NK-92 (cell line): ENCODE data around the gene ASAP3.

ENCODE experiments used
- DNase-seq: peaks from one replicate; lab custom pipeline; 2025; ENCODE audit not compliant: unreplicated experiment; lab: John Stamatoyannopoulos, UW

ASAP3 gene

DNA sequence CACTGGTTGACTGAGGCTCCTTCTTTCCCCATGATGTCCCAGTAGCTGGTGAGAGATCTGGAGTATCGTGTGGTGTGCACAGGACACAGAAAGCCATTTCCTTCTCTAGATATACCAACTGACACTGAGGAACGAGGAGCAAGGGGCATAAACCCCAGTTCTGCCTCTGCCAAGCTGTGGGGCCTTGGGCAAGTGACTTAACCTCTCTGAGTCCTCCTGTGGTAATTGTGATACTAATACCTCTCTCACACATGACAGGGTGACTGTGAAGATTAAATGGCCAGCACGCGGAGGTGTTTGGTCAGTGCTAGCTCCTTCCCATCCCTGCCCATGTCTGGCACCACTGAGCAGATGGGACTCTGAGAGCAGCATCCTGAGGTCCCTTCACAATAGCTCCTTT is 33.1 kb downstream of the ASAP3 start:
- no peak for DNase-seq

DNA sequence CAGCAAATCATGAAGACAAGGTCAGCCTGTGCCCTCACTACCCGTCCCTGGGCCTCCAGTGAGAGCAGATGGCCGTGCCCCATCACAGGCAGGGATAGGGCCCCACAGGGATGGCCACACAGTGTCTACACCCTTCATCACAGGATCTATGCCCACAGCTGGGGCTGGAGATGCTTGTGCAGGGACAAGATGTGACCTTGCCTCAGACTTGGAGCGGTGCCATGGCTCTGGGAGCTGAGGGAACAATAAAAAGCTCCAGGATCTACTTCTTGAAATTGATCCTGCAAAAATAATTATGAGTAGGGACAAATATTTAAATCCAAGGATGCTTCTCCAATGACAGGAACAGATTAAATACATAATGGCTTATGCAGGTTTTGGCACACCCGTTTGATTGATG is 34.0 kb downstream of the ASAP3 start:
- DNase-seq: no peak

DNA sequence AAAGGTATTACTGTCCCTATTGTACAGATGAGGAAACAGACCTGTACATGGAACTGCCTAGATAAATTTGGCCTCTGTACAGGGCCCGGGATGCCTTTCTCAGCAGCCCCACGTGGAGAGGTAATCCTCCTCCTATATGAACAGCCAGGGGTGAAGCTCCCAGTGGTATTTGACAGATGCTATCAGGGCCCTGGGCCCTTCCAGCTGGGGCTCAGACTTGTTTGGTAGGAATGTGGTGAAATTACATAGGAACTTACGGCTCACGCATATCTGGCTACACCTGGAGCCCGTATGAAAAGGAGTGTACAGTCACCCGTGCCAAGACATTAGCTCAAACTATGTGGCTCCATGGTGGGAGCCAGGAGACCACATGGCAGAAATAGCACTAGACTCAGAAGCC is 34.7 kb downstream of the ASAP3 start:
- no peak for DNase-seq

DNA sequence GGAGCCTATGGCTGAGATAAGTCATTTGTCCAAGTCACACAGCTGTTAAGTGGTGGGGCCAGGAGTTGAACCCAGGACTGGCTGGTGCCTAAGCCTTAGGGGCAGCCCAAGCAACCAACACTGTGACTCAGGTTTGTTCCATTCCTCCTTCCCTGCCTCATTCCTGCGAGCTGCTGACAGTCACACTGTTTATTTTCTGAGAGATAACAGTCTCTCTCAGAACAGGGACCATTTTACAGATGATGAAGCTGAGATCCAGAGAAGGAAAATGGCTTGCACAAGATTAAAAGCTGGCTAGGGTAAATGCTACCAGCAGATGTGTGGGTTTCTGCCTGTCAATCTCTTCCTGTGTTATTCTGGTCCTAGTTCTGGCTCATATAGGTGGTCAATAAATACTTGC is 35.1 kb downstream of the ASAP3 start:
- no peak for DNase-seq

DNA sequence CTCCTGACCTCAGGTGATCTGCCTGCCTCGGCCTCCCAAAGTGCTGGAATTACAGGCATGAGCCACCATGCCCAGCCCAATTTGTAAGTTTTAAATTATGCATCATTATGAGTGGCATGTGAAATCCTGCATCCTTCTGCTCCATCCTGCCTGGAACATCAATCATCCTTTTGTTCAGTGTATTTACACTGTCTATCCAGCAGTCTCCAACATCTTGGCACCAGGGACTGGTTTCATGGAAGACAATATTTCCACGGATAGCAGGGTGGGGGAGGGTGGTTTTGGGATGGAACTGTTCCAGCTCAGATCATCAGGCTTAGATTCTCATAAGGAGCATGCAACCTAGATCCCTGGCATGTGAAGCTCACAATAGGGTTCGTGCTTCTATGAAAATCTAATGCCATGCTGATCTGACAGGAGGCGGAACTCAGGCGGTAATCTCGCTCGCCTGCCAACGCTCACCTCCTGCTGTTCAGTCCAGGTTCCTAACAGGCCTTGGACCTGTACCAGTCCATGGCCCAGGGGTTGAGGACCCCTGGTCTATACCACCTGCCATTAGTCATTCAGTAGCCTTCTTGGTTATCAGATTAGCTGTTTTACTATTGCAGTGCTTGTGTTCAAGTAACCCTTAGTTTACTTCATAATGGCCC is 37.2 kb downstream of the ASAP3 start:
- no peak for DNase-seq

DNA sequence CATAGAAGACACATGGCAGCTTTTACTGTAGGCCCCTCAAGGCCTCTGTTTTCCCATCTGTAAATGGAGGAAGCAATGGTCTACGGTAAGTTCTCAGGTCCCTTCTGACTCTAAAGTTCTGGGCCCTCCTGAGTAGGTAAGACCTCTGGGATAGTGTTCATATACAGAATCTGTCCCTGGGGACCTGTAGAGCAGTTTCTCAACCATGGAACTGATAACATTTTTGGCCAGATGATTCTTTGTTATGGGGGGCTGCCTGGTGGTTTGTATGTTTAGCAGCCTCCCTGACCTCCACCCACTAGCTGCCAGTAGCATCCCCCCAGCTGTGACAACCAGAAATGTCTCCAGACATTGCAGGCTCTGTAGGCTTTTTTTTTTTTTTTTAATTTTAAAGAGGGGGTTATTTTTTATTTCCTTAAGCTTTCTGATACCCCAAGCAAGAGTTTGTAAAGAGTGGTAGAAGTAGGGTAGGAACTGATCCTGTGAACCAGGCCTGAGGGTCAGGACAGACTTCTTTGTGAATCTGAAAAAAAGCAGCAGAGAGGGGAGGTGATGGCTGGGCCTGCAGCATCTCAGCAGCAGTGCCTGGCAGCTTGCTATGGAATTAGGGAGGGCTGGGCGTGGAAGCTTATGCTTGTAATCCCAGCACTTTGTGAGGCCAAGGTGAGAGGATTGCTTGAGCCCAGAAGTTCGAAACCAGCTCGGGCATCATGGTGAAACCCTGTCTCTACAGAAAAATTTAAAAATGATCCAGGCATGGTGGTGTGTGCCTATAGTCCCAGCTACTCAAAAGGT is 39.2 kb downstream of the ASAP3 start:
- no peak for DNase-seq

DNA sequence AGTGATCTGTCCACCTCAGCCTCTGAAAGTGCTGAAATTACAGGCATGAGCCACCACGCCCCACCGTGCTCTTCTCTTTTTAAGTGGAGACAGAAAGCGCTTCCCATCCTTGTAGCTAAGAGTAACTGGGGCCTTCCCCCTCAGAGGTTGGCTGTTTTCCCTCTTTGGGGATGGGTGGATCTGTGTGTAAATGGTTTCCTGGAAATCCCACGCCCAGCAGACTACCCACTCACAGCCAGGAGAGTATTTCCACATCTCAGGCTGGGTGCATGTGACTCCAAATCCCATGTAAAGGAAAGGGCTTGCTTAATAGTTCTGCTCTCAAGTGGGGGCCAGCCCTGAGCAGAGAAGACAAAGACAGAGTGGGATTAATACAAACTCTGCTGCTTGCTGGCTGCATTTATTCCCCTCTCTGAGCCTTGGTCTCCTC is 39.9 kb downstream of the ASAP3 start:
- no peak for DNase-seq

DNA sequence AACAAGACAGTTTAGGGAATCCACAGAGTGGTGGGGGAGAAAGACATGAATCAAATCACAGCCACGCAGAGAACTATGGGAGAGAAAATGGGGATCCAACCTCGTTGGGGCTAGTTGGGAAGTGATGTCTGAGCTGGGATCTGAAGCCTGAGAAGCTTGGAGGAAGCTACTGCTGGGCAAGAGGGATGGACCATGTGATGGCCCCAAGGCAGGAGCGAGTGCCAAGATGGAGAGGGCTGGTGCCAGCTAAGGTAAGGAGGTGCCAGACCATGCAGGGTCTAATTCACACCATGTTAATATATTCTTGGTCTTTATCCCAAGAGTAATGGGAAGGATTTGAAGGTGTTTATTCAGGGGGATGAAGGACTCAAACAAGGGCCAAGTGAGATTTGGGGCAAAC is 41.2 kb downstream of the ASAP3 start:
- no peak for DNase-seq

DNA sequence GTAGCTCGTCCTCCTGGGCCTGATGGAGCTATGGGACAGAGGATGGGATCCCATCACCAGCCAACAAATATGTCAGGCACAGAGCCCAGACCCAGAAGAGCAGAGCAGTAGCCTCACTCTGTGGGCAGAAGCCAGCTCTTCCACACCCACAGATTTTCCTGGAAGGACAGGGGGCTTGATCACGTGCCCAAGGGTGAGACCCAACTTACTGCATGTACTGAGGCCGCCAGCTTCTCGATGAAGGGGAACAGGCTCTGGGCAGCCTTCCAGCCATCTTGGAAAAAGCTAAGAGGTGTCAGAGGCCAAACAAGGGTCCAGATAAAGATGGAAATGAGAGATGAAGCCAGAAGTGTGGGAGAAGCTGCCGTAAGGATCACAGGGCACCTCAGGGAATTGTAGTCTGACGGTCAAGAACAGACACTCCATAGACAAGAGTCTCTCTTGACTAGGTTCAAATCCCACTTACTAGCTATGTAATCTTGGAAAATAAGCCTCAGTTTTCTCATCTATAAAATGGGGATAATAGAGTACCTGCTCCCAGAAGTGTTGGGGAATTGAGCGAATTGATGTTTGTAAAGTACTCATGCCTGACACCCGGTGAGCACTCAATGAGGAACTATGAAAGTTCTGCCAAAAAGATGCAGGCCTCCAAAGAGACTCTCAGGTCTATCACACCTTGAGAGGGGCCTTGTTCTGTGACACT is 42.4 kb downstream of the ASAP3 start:
- DNase-seq: no peak

DNA sequence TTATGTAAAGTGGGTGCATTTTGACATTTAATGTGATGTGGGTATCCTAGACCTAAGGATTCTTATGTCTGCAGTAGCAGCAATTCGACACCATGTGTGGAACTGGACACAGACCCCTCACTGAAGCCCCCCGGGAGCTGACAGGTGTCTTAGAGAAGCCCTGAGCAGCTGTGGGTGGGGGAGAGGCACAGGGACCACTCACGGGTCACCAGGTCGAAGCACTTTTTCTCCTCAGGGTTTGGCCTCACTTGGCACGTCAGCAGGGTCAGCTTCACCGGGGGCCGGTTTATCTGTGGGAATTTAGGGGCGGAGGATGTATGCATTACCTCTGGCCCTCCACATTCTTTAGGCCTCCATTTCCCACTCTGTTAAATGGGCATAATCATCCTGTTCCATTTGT is 45.4 kb downstream of the ASAP3 start:
- DNase-seq: no peak

DNA sequence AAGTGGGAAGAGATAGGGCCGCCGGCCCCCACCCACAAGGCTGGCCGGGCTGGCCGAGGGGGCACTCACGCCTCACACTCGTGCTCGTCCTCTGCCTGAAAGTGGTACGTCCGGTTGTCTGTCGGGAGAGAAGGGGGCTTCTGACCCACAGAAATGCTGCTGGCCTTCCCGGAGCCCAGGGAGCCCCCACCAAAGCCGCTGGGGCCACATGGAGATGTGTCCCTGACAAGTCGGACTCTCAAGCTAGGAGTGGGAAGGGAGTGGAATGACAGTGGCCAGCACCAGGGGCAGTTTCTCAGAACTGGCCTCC is 46.7 kb downstream of the ASAP3 start:
- DNase-seq: no peak

DNA sequence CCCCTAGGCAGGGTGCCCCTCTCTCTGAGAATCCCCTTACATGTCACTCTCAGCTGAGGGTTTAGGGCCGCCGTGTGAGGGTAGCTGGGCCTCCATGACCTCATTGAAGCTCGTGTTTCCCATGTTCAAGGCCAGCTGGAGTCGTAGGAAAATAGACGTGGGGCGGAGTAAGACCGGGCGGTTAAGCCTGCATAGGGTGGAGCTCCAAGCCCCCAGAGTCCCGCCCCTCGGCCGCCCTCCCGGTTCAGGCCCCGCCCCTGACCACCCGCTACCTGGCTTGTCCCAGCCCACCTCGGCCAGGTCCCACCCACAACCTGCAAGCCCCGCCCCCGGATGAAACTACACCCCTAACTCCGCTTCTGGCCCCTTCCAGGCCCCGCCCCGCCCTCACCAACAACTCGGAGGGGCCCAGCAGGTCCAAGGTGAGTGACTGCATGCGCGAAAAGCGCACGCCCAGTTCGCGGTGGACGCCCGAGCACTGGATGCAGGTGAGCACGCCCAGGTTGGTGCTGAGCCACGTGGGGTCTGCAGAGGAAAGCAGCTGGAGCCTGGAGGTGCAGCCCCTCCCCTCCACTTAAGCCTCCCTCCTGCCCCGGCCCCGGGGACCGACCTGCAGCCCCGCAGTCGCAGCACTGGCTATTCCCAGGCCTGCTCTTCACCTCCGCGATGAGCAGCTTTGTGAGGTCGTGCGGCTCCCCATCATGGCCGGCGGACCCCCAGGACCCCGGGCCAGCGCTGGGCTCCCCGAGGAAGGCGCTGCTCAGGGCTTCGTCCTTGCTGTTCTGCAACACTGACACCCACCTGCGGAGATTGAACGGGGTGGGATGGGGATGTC is 47.2 kb downstream of the ASAP3 start:
- no peak for DNase-seq

DNA sequence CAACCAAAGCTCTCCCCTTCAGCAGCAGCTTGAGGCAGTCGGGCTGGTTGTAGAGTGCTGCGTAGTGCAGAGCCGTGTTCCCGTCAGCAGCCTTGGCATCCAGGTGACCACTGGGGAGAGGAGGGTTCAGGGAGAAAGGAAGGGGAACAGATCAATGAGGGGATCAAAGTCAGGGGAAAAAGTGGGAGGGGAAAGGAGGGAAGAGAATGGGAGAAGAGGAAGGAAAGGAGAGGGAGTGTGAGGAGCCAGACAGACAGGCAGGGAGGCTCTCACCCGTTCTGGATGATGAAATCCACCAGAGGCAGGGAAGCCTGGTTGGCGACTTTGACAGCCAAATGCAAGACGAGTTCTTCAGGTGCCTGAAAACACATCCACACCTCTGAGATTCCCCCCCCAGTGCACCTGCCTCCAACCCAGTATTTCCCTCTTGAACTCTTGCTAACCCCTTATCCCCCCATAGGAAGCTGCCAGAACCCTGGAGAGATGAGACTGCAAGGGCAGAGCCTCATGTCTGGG is 49.7 kb downstream of the ASAP3 start:
- no peak for DNase-seq

DNA sequence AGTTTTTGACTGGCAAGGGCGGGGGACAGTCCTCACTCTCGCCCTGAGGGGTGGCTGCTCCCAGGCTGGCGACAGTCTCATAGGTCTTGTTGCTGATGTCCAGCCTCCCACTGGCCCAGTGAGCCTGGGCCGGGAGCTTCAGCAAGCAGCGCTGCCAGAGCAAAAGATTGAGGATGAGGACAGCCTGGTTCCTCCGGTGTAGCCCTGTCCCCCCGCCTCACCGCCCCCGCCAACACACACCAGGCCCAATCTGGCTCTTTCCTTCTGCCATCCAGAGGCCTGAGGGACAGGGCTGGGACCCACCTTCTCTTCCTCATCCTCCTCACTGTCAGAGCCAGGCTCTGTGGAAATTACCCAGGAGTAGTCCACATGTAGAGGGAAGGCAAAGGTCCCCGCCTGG is 50.9 kb downstream of the ASAP3 start:
- no peak for DNase-seq

DNA sequence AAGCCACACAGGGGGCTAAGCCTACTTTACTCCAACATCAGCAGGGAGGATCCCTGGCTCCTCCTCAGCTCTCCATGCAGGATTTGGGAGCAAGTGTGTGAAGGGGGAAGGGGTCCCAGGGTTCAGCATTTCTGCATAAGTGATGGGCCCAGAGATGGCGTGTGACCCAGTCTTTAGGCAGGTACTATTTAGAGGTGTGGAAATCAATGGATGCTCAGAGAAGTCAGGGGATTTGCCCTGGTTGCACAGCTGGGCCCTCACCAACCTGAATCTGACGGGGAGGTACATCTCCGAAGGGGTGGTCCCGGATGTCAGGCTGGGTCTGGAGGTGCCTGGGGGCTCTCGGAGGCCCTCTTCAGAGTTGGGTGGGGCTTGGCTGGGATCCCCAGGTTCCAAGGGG is 52.5 kb downstream of the ASAP3 start:
- no peak for DNase-seq

DNA sequence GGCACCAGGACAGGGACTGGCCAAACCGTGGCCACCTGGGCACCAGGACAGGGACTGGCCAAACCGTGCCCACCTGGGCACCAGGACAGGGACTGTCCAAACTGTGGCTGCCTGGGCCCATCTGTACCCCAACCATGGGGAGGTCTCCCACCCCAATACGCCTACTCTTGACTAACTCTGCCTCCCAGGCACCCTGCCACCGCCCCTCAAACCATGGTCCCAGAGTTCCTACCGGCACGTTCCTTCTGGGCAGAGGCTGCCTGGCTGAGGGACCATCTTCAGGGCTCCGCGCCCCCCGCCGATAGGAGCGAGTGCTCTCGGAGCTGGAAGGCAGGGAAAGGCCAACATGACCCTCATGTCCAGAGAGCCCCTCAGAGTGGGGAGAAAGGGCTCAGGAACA is 53.2 kb downstream of the ASAP3 start:
- no peak for DNase-seq

DNA sequence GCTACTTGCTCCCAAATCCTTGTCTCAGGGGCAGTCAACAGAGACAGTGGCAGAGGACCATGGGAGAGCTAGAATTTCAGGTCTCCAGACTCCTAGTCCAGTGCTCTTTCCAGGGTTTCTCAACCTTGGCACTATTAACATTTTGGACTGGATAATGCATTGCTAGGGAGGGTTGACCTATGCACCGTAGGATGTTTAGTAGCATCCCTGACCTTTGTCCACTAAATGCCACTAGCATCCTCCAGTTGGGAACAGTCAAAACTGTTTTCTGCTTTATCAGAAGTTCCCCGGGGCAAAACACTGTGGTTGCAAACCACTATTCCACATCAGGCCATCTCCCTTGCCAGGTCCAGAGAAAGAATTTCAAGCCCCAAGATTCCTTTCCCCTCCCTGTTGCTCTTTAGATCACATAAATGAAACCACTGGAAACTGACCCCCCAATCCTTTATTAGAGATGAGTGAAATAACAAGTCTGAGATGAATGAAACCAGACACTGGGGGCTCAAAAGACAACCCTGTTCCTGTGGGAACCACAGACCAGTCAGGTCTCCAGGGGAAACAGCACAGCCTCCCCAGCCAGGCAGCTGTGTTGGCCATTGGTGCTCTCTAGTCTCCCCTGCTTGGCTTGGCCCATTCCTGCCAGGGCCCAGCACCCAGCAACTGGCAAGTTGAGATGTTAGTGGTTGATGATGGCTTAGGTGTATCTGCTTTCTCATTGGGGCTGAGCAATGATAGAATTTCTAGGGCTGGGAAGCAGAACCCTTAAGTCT is 55.7 kb downstream of the ASAP3 start:
- DNase-seq: no peak

DNA sequence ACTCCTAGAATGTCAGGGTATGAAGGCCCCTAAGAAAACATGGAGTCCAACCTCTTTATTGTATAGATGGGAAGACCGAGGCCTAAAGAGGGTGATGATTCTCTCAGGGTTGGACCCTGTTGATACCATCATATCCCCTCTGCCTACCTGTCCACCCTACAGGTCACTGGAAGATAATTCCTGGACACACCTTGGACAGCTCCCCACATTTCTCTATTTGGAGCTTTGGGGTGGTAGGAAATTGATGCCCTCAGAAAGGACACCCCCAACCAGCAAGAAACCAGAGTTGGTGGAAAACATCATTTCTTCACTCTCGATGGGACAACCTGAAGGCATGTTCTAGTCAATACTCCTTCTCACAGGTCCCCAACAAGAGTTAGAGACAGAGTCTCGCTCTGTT is 56.4 kb downstream of the ASAP3 start:
- no peak for DNase-seq

DNA sequence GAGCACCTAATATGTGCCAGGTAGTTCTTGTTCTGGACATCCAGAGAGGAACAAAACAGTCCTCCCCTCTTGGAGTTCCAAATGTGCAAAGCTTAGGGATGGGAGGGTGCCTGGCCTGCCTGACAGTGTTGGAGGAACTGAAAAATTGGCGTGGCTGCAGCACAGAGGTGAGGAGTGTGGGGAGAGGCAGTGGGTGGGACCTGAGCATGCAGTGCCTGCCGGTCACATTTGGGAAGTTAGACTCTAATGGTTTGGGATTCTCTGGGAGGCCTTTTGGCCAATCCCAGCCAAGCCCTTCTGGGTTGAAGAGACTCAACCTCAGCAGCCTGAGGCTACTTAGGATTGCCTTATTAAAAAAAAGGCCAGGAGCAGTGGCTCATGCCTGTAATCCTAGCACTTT is 57.2 kb downstream of the ASAP3 start:
- no peak for DNase-seq

DNA sequence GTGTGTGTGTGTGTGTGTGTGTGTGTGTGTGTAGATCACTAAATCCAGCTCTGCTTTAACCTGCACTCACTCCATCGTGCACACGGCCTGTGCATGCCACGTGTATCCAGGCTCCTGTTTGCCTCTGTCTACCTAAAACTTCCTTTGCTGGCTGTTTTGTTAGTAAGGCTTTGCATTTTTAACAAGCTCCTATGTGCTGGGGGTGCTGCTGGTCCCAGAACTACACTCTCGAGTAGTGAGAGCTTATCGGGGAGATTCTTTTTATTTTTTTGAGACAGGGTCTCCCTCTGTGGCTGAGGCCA is 58.8 kb downstream of the ASAP3 start:
- no peak for DNase-seq
